ENCODE measurements around the gene ETFDH.

The ETFDH gene

GRCh38 chr4:158624889-158625478, 47.1 kb upstream of the ETFDH start:
- TF ChIP-seq CTCF (tag by site-specific recombination; IDR thresholded peaks at IDR 0.05) (0 out of 2 replicates have a peak, but pooled peaks have one; percentile 12), TRIM28 (IDR thresholded peaks at IDR 0.05; ENCODE audit: borderline replicate concordance, low read length) (no peak), ZNF514 (tag by site-specific recombination; IDR thresholded peaks at IDR 0.05) (no peak), HIC1 (tag by site-specific recombination; IDR thresholded peaks at IDR 0.05) (no peak), ZNF16 (tag by site-specific recombination; IDR thresholded peaks at IDR 0.05; ENCODE audit: low read depth) (no peak), ZNF654 (tag by site-specific recombination; IDR thresholded peaks at IDR 0.05; ENCODE audit: low read depth) (peak; percentile 65)
- TF ChIP-seq, protein P1, sequence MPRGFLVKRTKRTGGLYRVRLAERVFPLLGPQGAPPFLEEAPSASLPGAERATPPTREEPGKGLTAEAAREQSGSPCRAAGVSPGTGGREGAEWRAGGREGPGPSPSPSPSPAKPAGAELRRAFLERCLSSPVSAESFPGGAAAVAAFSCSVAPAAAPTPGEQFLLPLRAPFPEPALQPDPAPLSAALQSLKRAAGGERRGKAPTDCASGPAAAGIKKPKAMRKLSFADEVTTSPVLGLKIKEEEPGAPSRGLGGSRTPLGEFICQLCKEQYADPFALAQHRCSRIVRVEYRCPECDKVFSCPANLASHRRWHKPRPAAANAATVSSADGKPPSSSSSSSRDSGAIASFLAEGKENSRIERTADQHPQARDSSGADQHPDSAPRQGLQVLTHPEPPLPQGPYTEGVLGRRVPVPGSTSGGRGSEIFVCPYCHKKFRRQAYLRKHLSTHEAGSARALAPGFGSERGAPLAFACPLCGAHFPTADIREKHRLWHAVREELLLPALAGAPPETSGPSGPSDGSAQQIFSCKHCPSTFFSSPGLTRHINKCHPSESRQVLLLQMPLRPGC (tag by site-specific recombination; IDR thresholded peaks at IDR 0.05): no peak
- TF ChIP-seq, protein P2, sequence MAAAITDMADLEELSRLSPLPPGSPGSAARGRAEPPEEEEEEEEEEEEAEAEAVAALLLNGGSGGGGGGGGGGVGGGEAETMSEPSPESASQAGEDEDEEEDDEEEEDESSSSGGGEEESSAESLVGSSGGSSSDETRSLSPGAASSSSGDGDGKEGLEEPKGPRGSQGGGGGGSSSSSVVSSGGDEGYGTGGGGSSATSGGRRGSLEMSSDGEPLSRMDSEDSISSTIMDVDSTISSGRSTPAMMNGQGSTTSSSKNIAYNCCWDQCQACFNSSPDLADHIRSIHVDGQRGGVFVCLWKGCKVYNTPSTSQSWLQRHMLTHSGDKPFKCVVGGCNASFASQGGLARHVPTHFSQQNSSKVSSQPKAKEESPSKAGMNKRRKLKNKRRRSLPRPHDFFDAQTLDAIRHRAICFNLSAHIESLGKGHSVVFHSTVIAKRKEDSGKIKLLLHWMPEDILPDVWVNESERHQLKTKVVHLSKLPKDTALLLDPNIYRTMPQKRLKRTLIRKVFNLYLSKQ (tag by site-specific recombination; IDR thresholded peaks at IDR 0.05; ENCODE audit: borderline replicate concordance): no peak
- POLR2A ChIA-PET: no interaction called here

DNA sequence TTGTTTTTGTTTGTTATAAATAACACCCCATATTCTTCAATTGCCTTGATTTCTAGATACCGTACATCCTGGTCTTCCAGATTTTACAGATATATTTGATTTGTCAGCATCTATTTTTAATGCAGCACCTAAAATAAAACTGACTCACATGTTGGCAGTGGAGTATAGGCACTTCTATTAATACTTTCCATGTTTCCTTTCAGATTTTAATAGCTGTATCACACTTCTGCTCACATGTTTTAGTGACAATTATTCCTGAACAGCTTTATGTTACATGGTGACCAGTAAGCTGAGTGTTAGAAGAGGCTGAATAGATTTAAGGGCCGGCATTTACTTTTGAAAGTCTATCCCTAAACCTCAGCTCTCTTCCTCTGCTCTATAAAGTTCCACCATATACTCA, 46.6 kb upstream of the ETFDH start:
- ChIA-PET POLR2A (no interaction called here), CTCF (interaction anchor here (0.6 to 2.1 kb wide), 13 partner anchors 16 to 998 kb away, joined by 3 to 9 read pairs (median 3); no protein-coding TSS in a partner anchor)
- H3K27ac ChIP-seq (ENCODE audit: extremely low read depth, low read depth, low read length): no peak overlapping the region
- no peaks in the 10 kb centered on the region for H3K36me3 ChIP-seq (ENCODE audit: control insufficient read depth in 2 of 2, insufficient read depth in 1 of 2, low read length in 2 of 2)
- no peaks in the 10 kb centered on the region for H3K9me3 ChIP-seq (ENCODE audit: control insufficient read depth, insufficient read depth, low read depth, low read length)
- peaks cover 3% of the 10 kb centered on the region for H3K4me1 ChIP-seq (ENCODE audit: control insufficient read depth, insufficient read depth, low read length)
- H3K4me3 ChIP-seq (ENCODE audit: low read depth, low read length): no peak overlapping the region
- TF ChIP-seq ZNF26 (tag by site-specific recombination; IDR thresholded peaks at IDR 0.05): no peak
- TF ChIP-seq KLF16 (tag by site-specific recombination; IDR thresholded peaks at IDR 0.05): no peak
- no peak for TF ChIP-seq ZNF169 (tag by site-specific recombination; IDR thresholded peaks at IDR 0.05)
- TF ChIP-seq, protein P1 (tag by site-specific recombination; IDR thresholded peaks at IDR 0.05): no peak
- no peak for TF ChIP-seq ZXDB (tag by site-specific recombination; IDR thresholded peaks at IDR 0.05)
- no peak for TF ChIP-seq KLF10 (tag by site-specific recombination; IDR thresholded peaks at IDR 0.05)
- no peak for TF ChIP-seq ZNF791 (tag by site-specific recombination; IDR thresholded peaks at IDR 0.05)
- TF ChIP-seq ZNF624 (tag by site-specific recombination; IDR thresholded peaks at IDR 0.05): no peak

More at GRCh38 chr4:158624889-158625478, 47.1 kb upstream of the ETFDH start:
- H3K4me1 ChIP-seq (ENCODE audit: control insufficient read depth, insufficient read depth, low read length): no peaks in the 10 kb centered on the region
- CTCF ChIA-PET: interaction anchor here (0.6 to 2.1 kb wide), 13 partner anchors 17 to 999 kb away, joined by 3 to 9 read pairs (median 3); no protein-coding TSS in a partner anchor
- H3K27ac ChIP-seq (ENCODE audit: extremely low read depth, low read depth, low read length): no peak overlapping the region
- H3K4me3 ChIP-seq (ENCODE audit: low read depth, low read length): no peak overlapping the region
- no peaks in the 10 kb centered on the region for H3K9me3 ChIP-seq (ENCODE audit: control insufficient read depth, insufficient read depth, low read depth, low read length)
- H3K36me3 ChIP-seq (ENCODE audit: control insufficient read depth in 2 of 2, insufficient read depth in 1 of 2, low read length in 2 of 2): no peaks in the 10 kb centered on the region
